ENCODE measurements around the gene ME3. TPM values are rescaled to one million over a fixed set of nuclear protein-coding genes. Genes with fewer than 3 reads are reported as not detected.

ME3 gene
- total RNA-seq, 1 donor from 2014 or later = 49.6 TPM

GRCh38 chr11:86664930-86665329, 7.5 kb downstream of the ME3 start:
- peaks cover 4% of the 10 kb centered on the region for H3K36me3 ChIP-seq
- H3K4me2 ChIP-seq = no peak overlapping the region
- no peaks in the 10 kb centered on the region for H3K9me3 ChIP-seq (ENCODE audit: low read depth)
- no peak overlapping the region for H3K27ac ChIP-seq
- Mint-ChIP-seq H3K4me1 (peaks cover 16% of the 10 kb centered on the region), H3K4me3 (no peak overlapping the region), H3K27me3 (ENCODE audit: insufficient read depth, low read depth) (peaks cover 3% of the 10 kb centered on the region), H3K36me3 (no peaks in the 10 kb centered on the region), H3K9me3 (no peaks in the 10 kb centered on the region), H3K27ac (no peak overlapping the region)
- no peak for TF ChIP-seq EZH2 (IDR thresholded peaks at IDR 0.05)
- no peak for TF ChIP-seq CTCF (IDR thresholded peaks at IDR 0.05)
- no peak for TF ChIP-seq EZH2phosphoT487 (IDR thresholded peaks at IDR 0.05)
- H3K4me1 ChIP-seq = peaks cover 17% of the 10 kb centered on the region
- no peak for DNase-seq (ENCODE audit: low spot score)
- no peak overlapping the region for H2AFZ ChIP-seq (replicated peaks)
- H3F3A ChIP-seq (ENCODE audit: low read depth) = peaks cover 5% of the 10 kb centered on the region
- H3K79me2 ChIP-seq (ENCODE audit: low read depth) = peaks cover 39% of the 10 kb centered on the region
- no peaks in the 10 kb centered on the region for H4K20me1 ChIP-seq (ENCODE audit: low read depth)
- H3K4me3 ChIP-seq = no peak overlapping the region
- H3K27me3 ChIP-seq = no peaks in the 10 kb centered on the region
- no peak overlapping the region for H3K9ac ChIP-seq

GRCh38 chr11:86663761-86664160, 8.7 kb downstream of the ME3 start:
- Histone ChIP-seq H4K20me1 (ENCODE audit: low read depth) (no peaks in the 10 kb centered on the region), H3K4me3 (no peak overlapping the region), H3F3A (ENCODE audit: low read depth) (no peaks in the 10 kb centered on the region), H3K4me1 (peaks cover 6% of the 10 kb centered on the region), H3K27me3 (no peaks in the 10 kb centered on the region), H3K9me3 (ENCODE audit: low read depth) (no peaks in the 10 kb centered on the region), H3K9ac (no peak overlapping the region), H2AFZ (replicated peaks) (no peak overlapping the region), H3K27ac (no peak overlapping the region), H3K36me3 (peaks cover 4% of the 10 kb centered on the region), H3K4me2 (no peak overlapping the region), H3K79me2 (ENCODE audit: low read depth) (peaks cover 34% of the 10 kb centered on the region)
- Mint-ChIP-seq H3K36me3 (no peaks in the 10 kb centered on the region), H3K4me3 (no peak overlapping the region), H3K4me1 (peaks cover 4% of the 10 kb centered on the region), H3K27me3 (ENCODE audit: insufficient read depth, low read depth) (peaks cover 3% of the 10 kb centered on the region), H3K27ac (no peak overlapping the region), H3K9me3 (no peaks in the 10 kb centered on the region)
- DNase-seq (ENCODE audit: low spot score) = no peak
- no peak for TF ChIP-seq EZH2phosphoT487 (IDR thresholded peaks at IDR 0.05)
- no peak for TF ChIP-seq EZH2 (IDR thresholded peaks at IDR 0.05)
- no peak for TF ChIP-seq CTCF (IDR thresholded peaks at IDR 0.05)

GRCh38 chr11:86663291-86663690, 9.1 kb downstream of the ME3 start:
- Histone ChIP-seq H4K20me1 (ENCODE audit: low read depth) (no peaks in the 10 kb centered on the region), H3K4me3 (no peak overlapping the region), H2AFZ (replicated peaks) (no peak overlapping the region), H3K27ac (no peak overlapping the region), H3K9ac (no peak overlapping the region), H3K27me3 (no peaks in the 10 kb centered on the region), H3K36me3 (peaks cover 4% of the 10 kb centered on the region), H3K4me1 (peaks cover under 1% of the 10 kb centered on the region), H3K79me2 (ENCODE audit: low read depth) (peaks cover 30% of the 10 kb centered on the region), H3K4me2 (no peak overlapping the region), H3F3A (ENCODE audit: low read depth) (no peaks in the 10 kb centered on the region), H3K9me3 (ENCODE audit: low read depth) (no peaks in the 10 kb centered on the region)
- Mint-ChIP-seq H3K36me3 (no peaks in the 10 kb centered on the region), H3K4me3 (no peak overlapping the region), H3K4me1 (no peaks in the 10 kb centered on the region), H3K27me3 (ENCODE audit: insufficient read depth, low read depth) (peaks cover 3% of the 10 kb centered on the region), H3K9me3 (no peaks in the 10 kb centered on the region), H3K27ac (no peak overlapping the region)
- DNase-seq (ENCODE audit: low spot score) = no peak
- TF ChIP-seq CTCF (IDR thresholded peaks at IDR 0.05) (no peak), EZH2phosphoT487 (IDR thresholded peaks at IDR 0.05) (no peak), EZH2 (IDR thresholded peaks at IDR 0.05) (no peak)

All from neural progenitor cell (in vitro differentiated cells).